Hepatocyte (in vitro differentiated cells): Measurements from ENCODE around the gene PXMP4.
A peak's percentile ranks its signal among the peaks of the same experiment; 100 is the strongest.

Source experiments
- CTCF ChIP-seq: fragments of 200-600 bp; sonication (generic); IDR thresholded peaks from 2 replicates; pipeline ENCODE4 v1.5.1; 2016; ENCODE audit warnings: antibody characterized with exemption, mild to moderate bottlenecking; ENCODE audit not compliant: poor library complexity
- EZH2 ChIP-seq: fragments of 200-600 bp; sonication (generic); IDR thresholded peaks from 2 replicates; pipeline ENCODE4 v1.6.1; 2016; ENCODE audit warnings: antibody characterized with exemption, mild to moderate bottlenecking, borderline replicate concordance

- TF ChIP-seq EZH2 = no peak
- peak; percentile 63 for TF ChIP-seq CTCF
Measured at GRCh38 chr20:33667676-33668465, 52.2 kb downstream of the PXMP4 start.
